Ishikawa (cell line): ENCODE results near the gene GXYLT1.

Experiments
- CREB1 ChIP-seq: IDR thresholded peaks from 2 replicates; pipeline ENCODE4 v1.6.1; 2012; ENCODE audit warnings: low read depth
- EGR1 ChIP-seq: IDR thresholded peaks from 2 replicates; pipeline ENCODE4 v1.6.1; 2012
- EP300 ChIP-seq: IDR thresholded peaks from 2 replicates; pipeline ENCODE4 v1.6.1; 2012; ENCODE audit warnings: borderline replicate concordance
- MAX ChIP-seq: IDR thresholded peaks from 2 replicates; pipeline ENCODE4 v1.6.1; 2012
- TCF12 ChIP-seq: IDR thresholded peaks from 2 replicates; pipeline ENCODE4 v1.6.1; 2012; ENCODE audit warnings: low read depth
- YY1 ChIP-seq: IDR thresholded peaks from 2 replicates; pipeline ENCODE4 v1.6.1; 2012; ENCODE audit warnings: low read depth

GRCh38 chr12:42086031-42086430 is 58.6 kb downstream of the GXYLT1 start:
- TF ChIP-seq CREB1 (no peak), YY1 (no peak), EP300 (no peak), EGR1 (no peak), TCF12 (no peak), MAX (no peak)
